SK-N-SH (cell line): ENCODE measurements around the gene ARMC9. TPM values are rescaled to one million over a fixed set of nuclear protein-coding genes. Genes with fewer than 3 reads are reported as not detected.

Experiments used
- CTCF ChIA-PET: fragments of 300-600, 350-600 bp; formaldehyde crosslinking; extraction: SDS; loops from one replicate; lab custom pipeline; 2021; lab: Yijun Ruan, JAX
- POLR2A ChIA-PET: fragments of 350-600 bp; sonication (Branson Sonifier 250); formaldehyde crosslinking; extraction: SDS; loops from one replicate; lab custom pipeline; 2020; ENCODE audit warnings: antibody characterized with exemption, inconsistent platforms; lab: Yijun Ruan, JAX
- DNase-seq: peaks from one replicate; pipeline ENCODE4 v3.0.0; 2012
- H2AFZ ChIP-seq: fragments of 200-600 bp; sonication (generic); 2 replicates; pipeline ENCODE4 v1.8.1; 2016; ENCODE audit warnings: antibody characterized with exemption, mild to moderate bottlenecking, low read depth
- H3F3A ChIP-seq: fragments of 200-600 bp; sonication (generic); replicated peaks from 2 replicates; pipeline ENCODE3; 2016; ENCODE audit warnings: antibody characterized with exemption, mild to moderate bottlenecking; ENCODE audit not compliant: insufficient read depth
- H3K27ac ChIP-seq, 2 experiments: fragments of 200-500 bp in 1 of 2; fragments of 200-600 bp in 1 of 2; sonication (Bioruptor generic) in 1 of 2; sonication (generic), shearing (Covaris generic) in 1 of 2; 2 replicates each; pipeline versions ENCODE4 v1.5.1 to v1.6.1; 2014 to 2016; ENCODE audit warnings: low read depth in 2 of 2, inconsistent platforms in 1 of 2, low read length in 1 of 2, mild to moderate bottlenecking in 1 of 2, mixed read lengths in 1 of 2
- H3K27me3 ChIP-seq: fragments of 200-600 bp; sonication (generic), shearing (Covaris generic); 2 replicates; pipeline ENCODE4 v1.6.1; 2016; ENCODE audit warnings: mixed run types; ENCODE audit not compliant: insufficient read depth
- H3K36me3 ChIP-seq, 2 experiments: fragments of 200-500 bp in 1 of 2; fragments of 200-600 bp in 1 of 2; sonication (Bioruptor generic) in 1 of 2; sonication (generic) in 1 of 2; replicated peaks in 1 of 2; 2 replicates each; pipeline versions ENCODE3 to v1.5.1; 2014 to 2016; ENCODE audit warnings: low read length in 1 of 2, mild to moderate bottlenecking in 1 of 2; ENCODE audit not compliant: insufficient read depth in 2 of 2, control insufficient read depth in 1 of 2
- H3K4me1 ChIP-seq, 2 experiments: fragments of 200-500 bp in 1 of 2; fragments of 200-600 bp in 1 of 2; sonication (Bioruptor generic) in 1 of 2; sonication (generic), shearing (Covaris generic) in 1 of 2; 2 replicates each; pipeline versions ENCODE4 v1.5.1 to v1.6.1; 2014 to 2016; ENCODE audit warnings: low read depth in 1 of 2, low read length in 1 of 2, mixed run types in 1 of 2; ENCODE audit not compliant: insufficient read depth in 2 of 2, control insufficient read depth in 1 of 2
- H3K4me2 ChIP-seq: fragments of 200-600 bp; sonication (generic), shearing (Covaris generic); 2 replicates; pipeline ENCODE4 v1.6.1; 2017; ENCODE audit warnings: mixed run types
- H3K4me3 ChIP-seq, 2 experiments: fragments of 200-500 bp in 1 of 2; fragments of 200-600 bp in 1 of 2; sonication (Bioruptor generic) in 1 of 2; sonication (generic), shearing (Covaris generic) in 1 of 2; 2 replicates each; pipeline versions ENCODE4 v1.5.1 to v1.8.1; 2014 to 2016; ENCODE audit warnings: low read depth in 2 of 2, inconsistent platforms in 1 of 2, low read length in 1 of 2, mild to moderate bottlenecking in 1 of 2, mixed read lengths in 1 of 2, moderate library complexity in 1 of 2
- H3K79me2 ChIP-seq: fragments of 200-600 bp; sonication (generic); 2 replicates; pipeline ENCODE4 v1.8.1; 2017; ENCODE audit warnings: mild to moderate bottlenecking; ENCODE audit not compliant: insufficient read depth
- H3K9ac ChIP-seq: fragments of 200-600 bp; sonication (generic); 2 replicates; pipeline ENCODE4 v1.6.1; 2017; ENCODE audit warnings: mixed run types
- H3K9me2 ChIP-seq: fragments of 200-600 bp; sonication (generic); 2 replicates; pipeline ENCODE4 v1.6.1; 2017; ENCODE audit warnings: mixed run types
- H3K9me3 ChIP-seq: fragments of 200-600 bp; sonication (generic); 2 replicates; pipeline ENCODE4 v1.6.1; 2017; ENCODE audit warnings: mixed run types, mild to moderate bottlenecking, moderate library complexity
- H4K20me1 ChIP-seq: fragments of 200-600 bp; sonication (generic); 2 replicates; pipeline ENCODE4 v1.6.1; 2017; ENCODE audit warnings: mild to moderate bottlenecking, mixed run types; ENCODE audit not compliant: insufficient read depth
- CHD2 ChIP-seq: fragments of 150-350 bp; IDR thresholded peaks from 2 replicates; pipeline ENCODE4 v1.6.1; 2018; ENCODE audit warnings: low read length; ENCODE audit not compliant: partially characterized antibody
- EZH2phosphoT487 ChIP-seq: fragments of 200-600 bp; sonication (generic); IDR thresholded peaks from 2 replicates; pipeline ENCODE4 v1.6.1; 2017; ENCODE audit warnings: low read depth, mixed run types, mild to moderate bottlenecking, antibody characterized with exemption, moderate library complexity, borderline replicate concordance
- FOSL2 ChIP-seq: IDR thresholded peaks from 2 replicates; pipeline ENCODE4 v1.4.0; 2012; ENCODE audit warnings: low read depth, mild to moderate bottlenecking, moderate library complexity, borderline replicate concordance
- FOXJ3 ChIP-seq: sonication (generic); formaldehyde crosslinking; IDR thresholded peaks from 2 replicates; pipeline ENCODE4 v1.5.1; 2020; ENCODE audit warnings: mild to moderate bottlenecking, missing genetic modification reagents
- FOXM1 ChIP-seq: IDR thresholded peaks from 2 replicates; pipeline ENCODE4 v1.4.0; 2012; ENCODE audit warnings: low read depth, mild to moderate bottlenecking
- GABPA ChIP-seq: IDR thresholded peaks from 2 replicates; pipeline ENCODE4 v1.4.0; 2012; ENCODE audit warnings: low read depth, mild to moderate bottlenecking
- GATA2 ChIP-seq: sonication (generic); formaldehyde crosslinking; IDR thresholded peaks from 2 replicates; pipeline ENCODE4 v1.5.0; 2020; ENCODE audit warnings: mild to moderate bottlenecking, missing genetic modification reagents
- MEF2A ChIP-seq: IDR thresholded peaks from 2 replicates; pipeline ENCODE4 v1.4.0; 2012; ENCODE audit warnings: low read depth, borderline replicate concordance
- NFIC ChIP-seq: IDR thresholded peaks from 2 replicates; pipeline ENCODE4 v1.4.0; 2012; ENCODE audit warnings: borderline replicate concordance
- POLR2AphosphoS5 ChIP-seq: IDR thresholded peaks from 2 replicates; pipeline ENCODE4 v1.6.1; 2012; ENCODE audit warnings: low read depth, low read length
- RFX5 ChIP-seq: IDR thresholded peaks from 2 replicates; pipeline ENCODE4 v1.6.1; 2012; ENCODE audit warnings: mild to moderate bottlenecking, improper control_type of control experiment, low read length
- RXRA ChIP-seq: IDR thresholded peaks from 2 replicates; pipeline ENCODE4 v1.4.0; 2012; ENCODE audit warnings: low read depth, mild to moderate bottlenecking, borderline replicate concordance
- YY1 ChIP-seq: IDR thresholded peaks from 2 replicates; pipeline ENCODE4 v1.4.0; 2012; ENCODE audit warnings: low read depth, mild to moderate bottlenecking
- WGBS: methylation state at CpG from one replicate; pipeline ENCODE4 v1.1.6; 2017; ENCODE audit warnings: low lambda C conversion rate; 5-methylcytosine and 5-hydroxymethylcytosine counted together
- polyA plus RNA-seq, 3 experiments: library from polyadenylated mRNA; depleted of rRNA; stranded (reverse); fragments of >200 nt; gene quantifications; 2 replicates each; pipeline ENCODE4 v1.2.3, GENCODE V29; 2012
- TF ChIP-seq, protein P1 (sequence below): IDR thresholded peaks from 2 replicates; pipeline ENCODE4 v1.4.0; 2012; ENCODE audit warnings: low read depth, borderline replicate concordance
- TF ChIP-seq, protein P2 (sequence below): fragments of 200-600 bp; sonication (generic); IDR thresholded peaks from 2 replicates; pipeline ENCODE4 v1.6.1; 2017; ENCODE audit warnings: antibody characterized with exemption, mild to moderate bottlenecking, moderate library complexity
- TF ChIP-seq, protein P3 (sequence below): fragments of 150-350 bp; IDR thresholded peaks from 2 replicates; pipeline ENCODE4 v1.6.1; 2017; ENCODE audit warnings: antibody characterized with exemption, low read length, low read depth, borderline replicate concordance
- TF ChIP-seq, protein P4 (sequence below): IDR thresholded peaks from 2 replicates; pipeline ENCODE4 v1.6.1; 2012; ENCODE audit warnings: mild to moderate bottlenecking, low read depth, low read length, moderate library complexity
- TF ChIP-seq, protein P5 (sequence below): IDR thresholded peaks from 2 replicates; pipeline ENCODE4 v1.4.0; 2012; ENCODE audit warnings: low read depth
- TF ChIP-seq, protein P6 (sequence below): IDR thresholded peaks from 2 replicates; pipeline ENCODE4 v1.4.0; 2012; ENCODE audit warnings: low read depth, borderline replicate concordance

ARMC9 gene
- polyA plus RNA-seq, 1 of the 3 experiments (the other 2 are of a cell fraction), result 25.3 TPM

DNA sequence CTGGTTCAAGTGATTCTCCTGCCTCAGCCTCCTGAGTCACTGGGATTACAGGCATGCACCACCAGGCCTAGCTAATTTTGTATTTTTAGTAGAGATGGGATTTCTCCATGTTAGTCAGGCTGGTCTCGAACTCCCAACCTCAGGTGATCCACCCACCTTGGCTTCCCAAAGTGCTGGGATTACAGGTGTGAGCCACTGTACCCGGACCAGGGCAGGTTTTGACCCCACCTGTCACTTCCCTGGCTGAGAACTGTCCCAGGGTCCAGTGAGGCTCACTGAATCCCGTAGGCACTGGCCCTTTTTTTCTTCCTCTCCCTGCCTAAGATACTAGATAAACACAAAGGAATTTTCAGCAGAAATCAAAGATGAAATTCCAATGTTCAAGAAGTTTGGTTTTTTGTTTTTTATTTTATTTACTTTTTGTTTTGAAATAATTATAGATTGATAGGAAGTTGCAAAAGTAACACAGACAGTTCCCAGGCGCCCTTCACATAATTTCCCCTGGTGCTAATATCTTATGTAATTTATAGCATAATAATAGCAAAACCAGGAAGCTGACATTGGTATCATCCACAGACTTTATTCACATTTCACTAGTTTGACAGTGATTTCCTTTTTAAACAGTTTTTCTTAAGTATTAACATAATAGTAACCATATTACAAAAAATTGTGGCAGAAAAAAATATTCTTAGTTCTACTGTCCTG lies 144.7 kb downstream of the ARMC9 start:
- Histone ChIP-seq H3K9me2 (no peaks in the 10 kb centered on the region), H3K4me3 (no peak overlapping the region), H4K20me1 (no peaks in the 10 kb centered on the region), H3K9me3 (no peaks in the 10 kb centered on the region), H3K27ac (no peak overlapping the region), H3K4me2 (no peak overlapping the region), H3K4me1 (peaks cover 0 to 11% of the 10 kb centered on the region in 2 experiments; a peak in 2 of 4 replicates), H2AFZ (no peak overlapping the region), H3K36me3 (peaks cover 3 to 8% of the 10 kb centered on the region in 2 experiments)
- CTCF ChIA-PET, result no interaction called here
- TF ChIP-seq, protein P1, sequence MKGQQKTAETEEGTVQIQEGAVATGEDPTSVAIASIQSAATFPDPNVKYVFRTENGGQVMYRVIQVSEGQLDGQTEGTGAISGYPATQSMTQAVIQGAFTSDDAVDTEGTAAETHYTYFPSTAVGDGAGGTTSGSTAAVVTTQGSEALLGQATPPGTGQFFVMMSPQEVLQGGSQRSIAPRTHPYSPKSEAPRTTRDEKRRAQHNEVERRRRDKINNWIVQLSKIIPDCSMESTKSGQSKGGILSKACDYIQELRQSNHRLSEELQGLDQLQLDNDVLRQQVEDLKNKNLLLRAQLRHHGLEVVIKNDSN, result no peak
- TF ChIP-seq CHD2, result no peak
- TF ChIP-seq FOXM1, result no peak
- no peak for TF ChIP-seq GABPA
- TF ChIP-seq FOXJ3 (CRISPR knock-in tag), result no peak
- TF ChIP-seq NFIC, result no peak
- no peak for TF ChIP-seq RXRA
- TF ChIP-seq POLR2AphosphoS5, result no peak
- TF ChIP-seq EZH2phosphoT487, result no peak
- TF ChIP-seq, protein P2, sequence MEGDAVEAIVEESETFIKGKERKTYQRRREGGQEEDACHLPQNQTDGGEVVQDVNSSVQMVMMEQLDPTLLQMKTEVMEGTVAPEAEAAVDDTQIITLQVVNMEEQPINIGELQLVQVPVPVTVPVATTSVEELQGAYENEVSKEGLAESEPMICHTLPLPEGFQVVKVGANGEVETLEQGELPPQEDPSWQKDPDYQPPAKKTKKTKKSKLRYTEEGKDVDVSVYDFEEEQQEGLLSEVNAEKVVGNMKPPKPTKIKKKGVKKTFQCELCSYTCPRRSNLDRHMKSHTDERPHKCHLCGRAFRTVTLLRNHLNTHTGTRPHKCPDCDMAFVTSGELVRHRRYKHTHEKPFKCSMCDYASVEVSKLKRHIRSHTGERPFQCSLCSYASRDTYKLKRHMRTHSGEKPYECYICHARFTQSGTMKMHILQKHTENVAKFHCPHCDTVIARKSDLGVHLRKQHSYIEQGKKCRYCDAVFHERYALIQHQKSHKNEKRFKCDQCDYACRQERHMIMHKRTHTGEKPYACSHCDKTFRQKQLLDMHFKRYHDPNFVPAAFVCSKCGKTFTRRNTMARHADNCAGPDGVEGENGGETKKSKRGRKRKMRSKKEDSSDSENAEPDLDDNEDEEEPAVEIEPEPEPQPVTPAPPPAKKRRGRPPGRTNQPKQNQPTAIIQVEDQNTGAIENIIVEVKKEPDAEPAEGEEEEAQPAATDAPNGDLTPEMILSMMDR, result no peak
- no peak for TF ChIP-seq GATA2 (CRISPR knock-in tag)
- TF ChIP-seq, protein P3, sequence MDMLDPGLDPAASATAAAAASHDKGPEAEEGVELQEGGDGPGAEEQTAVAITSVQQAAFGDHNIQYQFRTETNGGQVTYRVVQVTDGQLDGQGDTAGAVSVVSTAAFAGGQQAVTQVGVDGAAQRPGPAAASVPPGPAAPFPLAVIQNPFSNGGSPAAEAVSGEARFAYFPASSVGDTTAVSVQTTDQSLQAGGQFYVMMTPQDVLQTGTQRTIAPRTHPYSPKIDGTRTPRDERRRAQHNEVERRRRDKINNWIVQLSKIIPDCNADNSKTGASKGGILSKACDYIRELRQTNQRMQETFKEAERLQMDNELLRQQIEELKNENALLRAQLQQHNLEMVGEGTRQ, result no peak
- no peak for TF ChIP-seq FOSL2
- TF ChIP-seq, protein P4, sequence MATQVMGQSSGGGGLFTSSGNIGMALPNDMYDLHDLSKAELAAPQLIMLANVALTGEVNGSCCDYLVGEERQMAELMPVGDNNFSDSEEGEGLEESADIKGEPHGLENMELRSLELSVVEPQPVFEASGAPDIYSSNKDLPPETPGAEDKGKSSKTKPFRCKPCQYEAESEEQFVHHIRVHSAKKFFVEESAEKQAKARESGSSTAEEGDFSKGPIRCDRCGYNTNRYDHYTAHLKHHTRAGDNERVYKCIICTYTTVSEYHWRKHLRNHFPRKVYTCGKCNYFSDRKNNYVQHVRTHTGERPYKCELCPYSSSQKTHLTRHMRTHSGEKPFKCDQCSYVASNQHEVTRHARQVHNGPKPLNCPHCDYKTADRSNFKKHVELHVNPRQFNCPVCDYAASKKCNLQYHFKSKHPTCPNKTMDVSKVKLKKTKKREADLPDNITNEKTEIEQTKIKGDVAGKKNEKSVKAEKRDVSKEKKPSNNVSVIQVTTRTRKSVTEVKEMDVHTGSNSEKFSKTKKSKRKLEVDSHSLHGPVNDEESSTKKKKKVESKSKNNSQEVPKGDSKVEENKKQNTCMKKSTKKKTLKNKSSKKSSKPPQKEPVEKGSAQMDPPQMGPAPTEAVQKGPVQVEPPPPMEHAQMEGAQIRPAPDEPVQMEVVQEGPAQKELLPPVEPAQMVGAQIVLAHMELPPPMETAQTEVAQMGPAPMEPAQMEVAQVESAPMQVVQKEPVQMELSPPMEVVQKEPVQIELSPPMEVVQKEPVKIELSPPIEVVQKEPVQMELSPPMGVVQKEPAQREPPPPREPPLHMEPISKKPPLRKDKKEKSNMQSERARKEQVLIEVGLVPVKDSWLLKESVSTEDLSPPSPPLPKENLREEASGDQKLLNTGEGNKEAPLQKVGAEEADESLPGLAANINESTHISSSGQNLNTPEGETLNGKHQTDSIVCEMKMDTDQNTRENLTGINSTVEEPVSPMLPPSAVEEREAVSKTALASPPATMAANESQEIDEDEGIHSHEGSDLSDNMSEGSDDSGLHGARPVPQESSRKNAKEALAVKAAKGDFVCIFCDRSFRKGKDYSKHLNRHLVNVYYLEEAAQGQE, result no peak
- TF ChIP-seq, protein P5, sequence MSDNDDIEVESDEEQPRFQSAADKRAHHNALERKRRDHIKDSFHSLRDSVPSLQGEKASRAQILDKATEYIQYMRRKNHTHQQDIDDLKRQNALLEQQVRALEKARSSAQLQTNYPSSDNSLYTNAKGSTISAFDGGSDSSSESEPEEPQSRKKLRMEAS, result no peak
- TF ChIP-seq RFX5, result no peak
- TF ChIP-seq, protein P6, sequence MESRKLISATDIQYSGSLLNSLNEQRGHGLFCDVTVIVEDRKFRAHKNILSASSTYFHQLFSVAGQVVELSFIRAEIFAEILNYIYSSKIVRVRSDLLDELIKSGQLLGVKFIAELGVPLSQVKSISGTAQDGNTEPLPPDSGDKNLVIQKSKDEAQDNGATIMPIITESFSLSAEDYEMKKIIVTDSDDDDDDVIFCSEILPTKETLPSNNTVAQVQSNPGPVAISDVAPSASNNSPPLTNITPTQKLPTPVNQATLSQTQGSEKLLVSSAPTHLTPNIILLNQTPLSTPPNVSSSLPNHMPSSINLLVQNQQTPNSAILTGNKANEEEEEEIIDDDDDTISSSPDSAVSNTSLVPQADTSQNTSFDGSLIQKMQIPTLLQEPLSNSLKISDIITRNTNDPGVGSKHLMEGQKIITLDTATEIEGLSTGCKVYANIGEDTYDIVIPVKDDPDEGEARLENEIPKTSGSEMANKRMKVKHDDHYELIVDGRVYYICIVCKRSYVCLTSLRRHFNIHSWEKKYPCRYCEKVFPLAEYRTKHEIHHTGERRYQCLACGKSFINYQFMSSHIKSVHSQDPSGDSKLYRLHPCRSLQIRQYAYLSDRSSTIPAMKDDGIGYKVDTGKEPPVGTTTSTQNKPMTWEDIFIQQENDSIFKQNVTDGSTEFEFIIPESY, result no peak
- TF ChIP-seq YY1, result no peak
- no peak for TF ChIP-seq MEF2A
- TF ChIP-seq, all 33 proteins: peak for 0
- DNase-seq, result no peak
- 96% methylated on average over 4 of the region's 4 CpGs for WGBS
- Histone ChIP-seq H3K27me3 (no peaks in the 10 kb centered on the region), H3K9ac (no peak overlapping the region), H3F3A (peaks cover 5% of the 10 kb centered on the region), H3K79me2 (no peaks in the 10 kb centered on the region)
- POLR2A ChIA-PET, result no interaction called here
